ENCODE data around the gene AZU1. TPM values are rescaled to one million over a fixed set of nuclear protein-coding genes. Genes with fewer than 3 reads are reported as not detected.

AZU1 gene
- total RNA-seq, 1 experiment from 2014 or later: 1.6 TPM

DNA sequence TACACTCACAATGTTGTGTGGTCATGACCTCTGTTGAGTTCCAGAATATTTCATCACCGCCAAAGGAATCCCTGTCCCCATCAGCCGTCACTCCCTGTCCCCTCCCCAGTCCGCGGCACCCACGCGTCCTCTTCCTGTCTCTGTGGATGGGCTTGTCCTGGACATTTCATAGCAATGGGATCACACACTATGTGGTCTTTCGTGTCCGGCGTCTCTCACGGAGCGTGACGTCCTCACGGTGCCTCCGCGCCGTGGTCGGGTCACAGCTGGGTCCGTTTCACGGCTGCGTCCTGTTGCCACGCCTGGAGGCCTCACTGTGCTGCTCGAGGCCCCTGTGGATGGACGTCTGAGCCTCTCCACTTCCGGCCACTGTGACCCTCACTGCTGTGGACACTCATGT lies 6.6 kb downstream of the AZU1 start:
- Histone ChIP-seq H3K23me2 (ENCODE audit: insufficient read length, low read depth, low read length, poor library complexity, severe bottlenecking) (no peaks in the 10 kb centered on the region), H3K4me1 (ENCODE audit: insufficient read depth, low read length) (no peaks in the 10 kb centered on the region), H2BK5ac (ENCODE audit: insufficient read length, low read length) (no peak overlapping the region), H2BK12ac (ENCODE audit: insufficient read length, low read depth, low read length) (no peak overlapping the region), H4K8ac (replicated peaks; ENCODE audit: insufficient read length, low read depth, low read length) (no peak overlapping the region), H4K91ac (ENCODE audit: insufficient read length, low read depth, low read length) (no peak overlapping the region), H3K79me1 (ENCODE audit: insufficient read depth, low read depth, low read length, poor library complexity, severe bottlenecking) (no peaks in the 10 kb centered on the region), H4K20me1 (ENCODE audit: control insufficient read depth, insufficient read depth, insufficient read length) (no peaks in the 10 kb centered on the region), H4K5ac (ENCODE audit: insufficient read length, low read depth, low read length) (no peak overlapping the region), H3K9ac (ENCODE audit: extremely low read depth, insufficient read length, low read length) (no peak overlapping the region), H3K14ac (ENCODE audit: insufficient read depth, low read length) (no peak overlapping the region; the same call in 1 of the 2 replicates), H3K27ac (ENCODE audit: insufficient read length, low read depth, low read length) (no peak overlapping the region), H3K4me2 (ENCODE audit: insufficient read depth, insufficient read length, low read length) (no peak overlapping the region), H2AFZ (ENCODE audit: low read length) (no peak overlapping the region), H2BK15ac (ENCODE audit: low read depth, low read length) (no peak overlapping the region), H3K27me3 (ENCODE audit: insufficient read depth, low read length) (no peaks in the 10 kb centered on the region), H2BK120ac (ENCODE audit: low read depth, low read length, poor library complexity, severe bottlenecking) (no peak overlapping the region), H3K18ac (ENCODE audit: insufficient read length, low read depth, low read length) (no peak overlapping the region), H2AK5ac (ENCODE audit: insufficient read length, low read length) (no peak overlapping the region), H3K23ac (ENCODE audit: insufficient read length, low read depth, low read length) (no peak overlapping the region), H3T11ph (ENCODE audit: low read length) (no peak overlapping the region), H3K79me2 (ENCODE audit: insufficient read depth, low read length) (no peaks in the 10 kb centered on the region), H3K56ac (ENCODE audit: insufficient read length, low read depth, low read length) (no peak overlapping the region), H2BK20ac (ENCODE audit: low read depth, low read length, poor library complexity, severe bottlenecking) (no peak overlapping the region), H3K9me3 (ENCODE audit: control insufficient read depth, low read depth, low read length) (no peaks in the 10 kb centered on the region), H3K4ac (ENCODE audit: low read depth, low read length) (no peak overlapping the region)
- no CpG with 5 or more reads among the region's 24 CpGs for WGBS (ENCODE audit: extremely low coverage, insufficient read length, low lambda C conversion rate)
- no peaks in the 10 kb centered on the region for H3K36me3 Mint-ChIP-seq (ENCODE audit: insufficient read depth in 1 of 3, low read depth in 3 of 3)
- no peak overlapping the region; a peak in 1 of 7 replicates for H3K27ac Mint-ChIP-seq
- H3K4me3 Mint-ChIP-seq: no peak overlapping the region
- H3K4me1 Mint-ChIP-seq: 0 out of 4 replicates have a peak, but pooled peaks cover 0 to 3% of the 10 kb centered on the region in 2 experiments
- TF ChIP-seq CTCF (conservative IDR thresholded peaks at IDR 0.05): no peak
- H3K27me3 Mint-ChIP-seq (ENCODE audit: low read depth): peaks cover 8% of the 10 kb centered on the region
- no peaks in the 10 kb centered on the region; a peak in 1 of 5 replicates for H3K9me3 Mint-ChIP-seq
- no peak for DNase-seq
